VCaP (cell line): Measurements from ENCODE around the gene LSAMP.

Experiments used
- H3K27ac ChIP-seq: fragments of 450-650 bp; 2 replicates; pipeline ENCODE4 v1.5.1; 2017
- CTCF ChIP-seq: fragments of 450-650 bp; conservative IDR thresholded peaks from 2 replicates; pipeline ENCODE4 v1.5.1; 2017; ENCODE audit warnings: mild to moderate bottlenecking, moderate library complexity

Gene LSAMP

DNA sequence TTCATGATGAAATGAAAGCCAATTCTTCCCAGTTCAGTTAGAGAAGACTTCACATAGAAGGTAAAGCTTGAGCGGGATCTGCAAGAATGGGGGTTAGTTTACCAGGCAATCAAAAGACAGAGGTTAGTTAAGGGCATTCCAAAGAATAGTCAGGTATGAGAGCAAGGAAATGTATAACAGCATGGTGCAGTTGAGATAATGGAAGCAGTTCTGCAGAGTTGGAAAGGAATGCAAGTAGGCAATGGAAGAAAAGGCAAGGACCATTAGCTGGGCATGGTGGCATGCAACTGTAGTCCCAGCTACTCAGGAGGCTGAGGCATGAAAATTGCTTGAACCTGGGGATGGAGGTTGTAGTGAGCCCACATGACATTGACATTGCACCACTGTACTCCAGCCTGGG lies 55.0 kb downstream of the LSAMP start:
- H3K27ac ChIP-seq, result no peak overlapping the region
- no peak for TF ChIP-seq CTCF

- H3K27ac ChIP-seq, result no peak overlapping the region
- TF ChIP-seq CTCF, result no peak
Measured at GRCh38 chr3:116388867-116389385, 56.4 kb downstream of the LSAMP start.

DNA sequence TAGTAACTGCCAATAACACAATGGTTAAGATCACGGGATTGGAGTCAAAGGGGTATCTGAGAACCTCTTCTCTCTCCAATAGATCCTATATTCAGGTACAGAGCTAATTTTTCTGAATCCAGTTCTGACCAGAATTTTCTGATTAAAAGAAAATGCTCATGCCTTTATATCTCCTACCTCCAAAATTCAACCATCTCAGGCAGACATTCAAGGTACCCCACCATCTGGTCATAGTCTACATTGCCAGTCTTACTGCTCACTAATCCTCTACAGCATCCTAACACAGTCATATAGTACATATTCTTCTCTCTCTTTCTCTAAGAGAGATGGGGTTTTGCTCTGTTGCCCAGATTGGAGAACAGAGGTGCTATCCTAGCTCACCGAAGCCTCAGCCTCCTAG lies 59.1 kb downstream of the LSAMP start:
- TF ChIP-seq CTCF, result no peak
- H3K27ac ChIP-seq, result no peak overlapping the region

DNA sequence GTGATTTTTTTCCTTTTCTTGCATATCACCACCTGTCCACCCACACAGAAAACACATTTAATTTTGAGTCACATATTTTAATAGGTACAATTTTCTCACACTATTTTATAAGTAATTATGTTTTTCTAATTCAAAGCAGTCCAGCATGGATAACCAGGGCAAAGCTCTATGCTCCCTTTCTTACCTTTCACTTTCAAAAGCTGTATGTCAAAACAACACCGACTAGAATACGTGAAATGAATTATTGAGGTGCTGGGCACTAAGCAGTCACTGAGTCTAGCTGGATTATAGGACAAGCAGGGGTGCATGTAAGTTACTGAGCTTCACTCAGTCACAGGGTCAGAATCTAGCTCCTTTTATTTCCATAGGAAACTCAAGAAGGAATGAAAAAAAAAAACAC lies 60.6 kb downstream of the LSAMP start:
- no peak overlapping the region for H3K27ac ChIP-seq
- TF ChIP-seq CTCF, result no peak

GRCh38 chr3:116378077-116378476 lies 67.2 kb downstream of the LSAMP start:
- H3K27ac ChIP-seq, result no peak overlapping the region
- no peak for TF ChIP-seq CTCF

DNA sequence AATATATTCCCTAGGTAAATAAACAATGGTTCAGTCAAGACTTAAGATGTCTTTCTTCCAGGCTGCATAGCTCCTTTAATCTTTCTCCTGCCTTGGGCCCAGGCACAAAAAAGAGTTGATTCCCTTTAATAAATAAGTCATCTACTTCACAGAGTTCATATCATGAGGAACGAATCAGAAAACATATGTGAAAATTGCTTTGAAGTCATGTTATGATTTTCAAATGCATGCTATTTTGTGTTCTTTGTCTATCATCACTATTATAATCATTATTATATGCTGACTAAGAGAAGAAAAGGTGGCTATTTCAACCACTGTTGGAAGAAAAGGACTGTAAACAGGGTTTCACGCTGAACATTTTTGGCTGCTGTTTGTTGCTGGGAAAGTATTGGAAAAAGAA lies 70.4 kb downstream of the LSAMP start:
- no peak overlapping the region for H3K27ac ChIP-seq
- no peak for TF ChIP-seq CTCF

DNA sequence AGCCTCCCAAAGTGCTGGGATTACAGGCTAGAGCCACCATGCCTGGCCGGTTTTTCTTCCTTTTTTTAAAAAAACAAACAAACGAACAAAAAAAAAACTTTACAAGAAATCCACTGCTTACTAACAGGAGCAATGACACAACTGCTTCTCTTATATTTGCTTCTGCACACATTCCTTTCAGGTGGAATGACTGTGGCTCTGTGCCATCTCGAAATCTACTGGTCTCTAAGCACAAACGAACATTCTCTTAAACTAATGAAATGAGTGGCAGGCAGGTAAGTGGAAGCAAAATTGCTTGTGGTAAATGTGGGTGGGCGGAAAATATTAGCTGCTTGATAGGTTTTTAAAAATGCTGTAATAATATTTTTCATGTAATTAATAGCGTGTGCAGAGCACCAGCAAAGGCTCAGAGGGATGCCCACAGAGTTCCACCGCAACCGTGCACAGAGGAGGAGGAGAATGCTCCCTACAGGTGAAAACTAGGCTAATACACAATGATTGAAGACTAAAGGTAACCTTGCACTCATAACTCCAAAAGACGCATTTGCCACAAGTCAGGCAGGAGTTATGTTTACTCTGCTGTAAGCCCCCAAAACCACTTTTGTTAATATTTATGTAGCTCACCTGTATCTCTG lies 77.4 kb downstream of the LSAMP start:
- H3K27ac ChIP-seq, result no peak overlapping the region
- no peak for TF ChIP-seq CTCF
